ENCODE measurements around the gene TCF15.
A peak's percentile ranks its signal among the peaks of the same experiment; 100 is the strongest.

TCF15 gene, protein sequence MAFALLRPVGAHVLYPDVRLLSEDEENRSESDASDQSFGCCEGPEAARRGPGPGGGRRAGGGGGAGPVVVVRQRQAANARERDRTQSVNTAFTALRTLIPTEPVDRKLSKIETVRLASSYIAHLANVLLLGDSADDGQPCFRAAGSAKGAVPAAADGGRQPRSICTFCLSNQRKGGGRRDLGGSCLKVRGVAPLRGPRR

DNA sequence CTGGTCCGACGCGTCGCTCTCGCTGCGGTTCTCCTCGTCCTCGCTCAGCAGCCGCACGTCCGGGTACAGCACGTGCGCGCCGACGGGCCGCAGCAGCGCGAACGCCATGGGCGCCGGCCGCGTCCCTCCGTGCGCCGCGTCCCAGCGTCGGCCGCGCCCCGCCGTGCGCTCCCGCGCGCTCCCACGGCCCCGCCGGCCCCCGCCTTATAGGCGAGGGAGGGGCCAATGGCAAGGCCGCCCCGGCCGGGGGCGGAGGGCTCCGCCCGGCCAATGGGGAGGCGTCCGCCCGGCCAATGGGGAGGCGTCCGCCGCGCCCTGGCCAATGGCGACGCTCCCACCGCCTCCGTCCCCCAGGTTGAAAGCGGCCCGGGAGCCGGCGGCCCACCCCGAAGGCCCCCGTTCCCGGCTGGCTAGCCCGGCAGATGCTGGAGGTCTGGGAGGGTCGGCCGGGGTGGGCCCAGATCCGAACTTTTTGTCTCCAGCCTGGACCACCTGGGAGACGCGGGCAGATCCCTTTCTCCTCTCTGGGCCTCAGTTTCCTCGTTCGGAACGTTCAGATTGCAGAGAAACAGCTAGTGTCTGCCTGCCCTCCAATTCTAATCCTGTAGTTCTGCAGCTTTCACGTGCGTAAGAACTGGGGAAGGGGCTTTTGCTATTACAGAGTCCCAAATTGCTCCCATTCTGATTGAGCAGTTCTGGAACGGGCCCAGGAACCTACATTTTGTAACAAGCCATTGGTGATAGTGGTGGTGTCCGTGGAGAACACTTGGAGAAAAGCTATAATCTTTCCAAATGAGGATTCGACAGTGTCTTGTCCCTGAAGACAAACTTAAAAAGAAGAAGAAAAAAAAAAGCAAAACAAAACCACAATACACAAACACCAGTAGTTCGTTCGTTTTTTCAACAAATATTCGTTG is at the start of gene TCF15:
TCF15 (minus strand) TSS at position 180 of the 917 bp plus-strand sequence; CDS start at position 108, 72 bp downstream.
- no peak for DNase-seq (ENCODE audit: extremely low read depth in 1 of 2, low read depth in 1 of 2)

DNA sequence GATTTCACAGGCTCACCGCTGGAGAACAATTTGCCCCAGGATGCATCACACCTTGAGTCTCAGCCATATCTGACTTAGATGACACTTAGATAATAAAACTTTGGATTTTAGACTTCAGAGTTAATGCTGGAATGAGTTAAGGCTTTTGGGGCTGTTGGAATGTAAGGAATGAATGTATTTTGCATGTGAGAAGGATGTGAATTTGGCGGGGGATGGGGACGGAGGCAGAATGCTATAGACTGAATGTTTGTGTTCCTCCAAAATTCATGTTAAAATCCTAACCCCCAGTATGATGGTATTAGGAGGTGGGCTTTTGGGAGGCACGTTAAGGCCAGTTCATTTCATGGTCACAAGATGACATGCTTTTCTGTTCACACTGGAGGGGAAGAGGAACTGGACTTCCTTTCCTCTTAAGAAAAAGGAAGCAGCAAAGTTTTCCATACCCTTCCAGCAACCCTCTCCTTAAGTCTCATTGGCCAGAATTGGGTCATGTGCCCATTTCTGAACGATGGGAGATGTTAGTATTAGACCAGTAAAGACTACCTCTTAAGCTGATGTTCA is 48.7 kb upstream of the TCF15 start:
- DNase-seq (ENCODE audit: extremely low read depth in 1 of 2, low read depth in 1 of 2) = no peak

DNA sequence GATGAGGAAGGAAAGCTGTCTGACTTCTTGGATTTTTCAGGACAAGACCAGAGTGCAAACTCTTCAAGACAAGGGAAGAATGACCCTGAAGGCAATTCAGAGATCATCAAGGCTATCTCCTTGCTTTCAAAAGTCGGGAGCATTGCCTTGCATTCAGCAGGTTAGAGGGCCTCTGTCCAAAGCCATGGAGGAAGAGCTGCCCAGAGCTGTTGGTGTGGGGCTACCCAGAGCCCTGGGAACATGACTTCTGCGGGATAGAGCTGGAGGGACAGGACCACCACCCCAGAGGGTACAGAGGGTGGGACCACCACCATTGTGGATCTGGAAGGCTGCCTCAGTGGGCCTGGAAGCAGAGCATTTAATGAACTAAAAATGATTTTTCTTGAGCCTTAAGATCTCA is 48.1 kb upstream of the TCF15 start:
- no peak for DNase-seq (ENCODE audit: extremely low read depth in 1 of 2, low read depth in 1 of 2)

DNA sequence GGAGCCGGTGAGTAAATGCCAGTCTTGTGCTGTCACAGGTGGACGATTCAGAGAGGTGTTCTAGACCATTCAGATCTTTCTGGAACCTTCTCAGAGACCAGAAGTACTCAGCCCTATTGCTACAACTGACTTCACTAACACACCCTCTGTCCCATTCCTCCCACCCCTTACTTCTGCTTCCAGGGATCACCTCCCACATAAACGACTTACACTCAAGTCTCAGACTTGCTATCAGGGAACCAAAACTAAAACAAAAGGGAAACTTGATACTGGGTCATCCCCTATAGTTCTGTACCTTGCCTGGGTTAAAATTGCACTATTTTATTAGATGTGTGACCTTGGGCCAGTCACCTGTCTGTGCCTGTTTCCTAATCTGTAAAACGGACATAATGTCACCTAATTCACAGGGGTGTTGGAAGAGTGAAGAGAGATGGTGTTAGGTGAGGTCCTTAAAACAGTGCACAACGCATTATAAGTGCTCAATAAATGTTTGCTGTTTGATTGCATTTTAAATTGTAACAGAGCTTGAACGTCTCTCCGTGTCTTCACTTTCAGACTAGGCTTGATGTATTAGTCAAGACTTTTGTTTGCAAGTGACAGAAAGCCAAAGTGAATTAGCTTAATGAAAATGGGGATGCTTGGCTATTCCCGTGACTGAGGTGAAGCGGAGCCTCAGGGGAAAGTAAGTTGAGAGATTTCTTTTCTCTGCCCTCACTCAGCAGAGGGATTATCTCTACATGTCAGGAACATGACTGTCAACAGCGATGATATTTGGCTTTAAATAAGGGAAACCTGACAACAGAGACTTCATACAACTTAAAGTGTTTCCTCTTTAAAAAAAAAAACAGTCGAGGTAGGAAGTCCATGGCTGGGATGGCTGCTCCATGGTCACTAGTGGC is 45.9 kb upstream of the TCF15 start:
- no peak for DNase-seq (ENCODE audit: extremely low read depth in 1 of 2, low read depth in 1 of 2)

DNA sequence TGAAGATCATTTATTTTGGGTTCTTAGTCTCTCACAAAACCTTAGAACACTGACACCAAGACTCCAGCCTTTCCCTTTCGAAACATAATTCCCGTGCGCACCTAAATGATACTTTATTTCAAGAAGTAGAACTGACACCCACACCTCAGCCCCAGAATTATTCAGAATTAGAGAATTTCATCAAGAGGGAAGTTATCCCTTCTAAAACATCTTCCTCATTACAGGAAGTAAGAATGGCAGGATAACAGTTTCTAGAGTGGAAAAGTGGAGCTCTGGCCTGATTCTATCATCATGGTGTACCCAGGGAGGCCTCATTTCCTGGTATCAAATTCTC is 44.3 kb upstream of the TCF15 start:
- no peak for DNase-seq (ENCODE audit: extremely low read depth in 1 of 2, low read depth in 1 of 2)

DNA sequence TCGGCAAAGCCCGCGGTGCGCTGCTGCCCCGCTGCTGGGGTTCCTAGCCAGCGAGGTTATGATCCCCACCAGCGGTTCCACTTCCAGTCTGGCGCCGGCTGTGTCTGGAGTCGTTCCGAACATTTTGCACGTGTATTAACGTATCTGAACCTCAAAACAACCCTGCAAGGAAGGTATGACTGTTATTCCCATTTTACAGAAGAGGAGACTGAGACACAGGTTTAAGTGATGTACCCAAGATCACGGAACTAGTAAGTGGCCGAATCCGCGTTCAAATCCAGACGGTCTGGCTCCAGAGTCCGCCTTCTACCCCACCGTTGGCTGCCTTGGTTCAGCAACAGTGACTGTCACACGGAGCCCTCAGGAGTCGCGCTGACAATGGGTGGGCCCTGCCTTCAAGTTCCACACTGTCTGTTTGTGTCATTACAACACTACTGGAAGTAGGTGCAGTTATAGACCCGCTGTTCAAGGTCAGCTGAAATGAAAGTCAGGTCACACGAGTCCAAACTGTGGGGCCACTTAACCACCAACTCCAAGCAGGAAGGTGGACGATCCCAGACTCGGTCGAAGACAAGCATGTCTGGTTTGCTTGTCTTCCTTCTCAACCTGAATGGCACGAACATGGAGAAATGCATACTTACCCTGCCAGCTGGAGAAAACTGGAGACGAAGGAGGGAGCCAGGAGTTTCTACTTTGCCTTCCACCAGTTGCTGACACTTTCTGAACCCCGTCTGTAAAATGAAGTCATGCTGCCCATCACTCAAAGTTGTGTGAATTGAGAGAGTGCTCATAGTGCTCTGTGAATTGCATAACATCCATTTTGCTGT is 43.7 kb upstream of the TCF15 start:
- no peak for DNase-seq (ENCODE audit: extremely low read depth in 1 of 2, low read depth in 1 of 2)

DNA sequence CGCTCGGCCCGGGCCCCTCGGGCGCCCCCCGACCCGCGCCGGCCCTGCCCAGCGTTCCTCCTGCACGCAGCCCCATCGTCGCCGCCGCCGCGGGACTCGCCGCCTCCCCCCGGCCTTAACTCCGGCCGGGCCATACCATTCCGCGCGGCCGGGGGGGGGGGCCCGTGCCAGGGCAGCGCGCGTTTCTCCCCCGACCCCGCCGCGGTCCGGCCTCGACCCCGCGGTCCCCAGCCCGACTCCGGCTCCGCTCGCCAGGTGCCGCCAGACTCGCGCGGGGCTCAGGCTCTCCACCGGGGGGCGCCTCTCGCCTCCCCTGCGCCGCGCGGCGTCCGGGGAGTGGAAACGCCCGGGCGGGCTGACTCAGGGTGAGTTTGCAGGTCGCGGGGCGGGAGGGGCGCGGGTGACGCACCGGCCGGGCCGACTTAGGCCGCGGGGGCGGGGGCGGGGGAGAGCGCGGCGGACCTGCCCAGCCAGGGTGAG is 43.0 kb upstream of the TCF15 start, which contains the start of gene SRXN1:
SRXN1 (minus strand) TSS at position 91 of the 480 bp plus-strand sequence; CDS start at position 76, 15 bp downstream.
- DNase-seq (ENCODE audit: extremely low read depth in 1 of 2, low read depth in 1 of 2) = peak; percentile 37 to 75

DNA sequence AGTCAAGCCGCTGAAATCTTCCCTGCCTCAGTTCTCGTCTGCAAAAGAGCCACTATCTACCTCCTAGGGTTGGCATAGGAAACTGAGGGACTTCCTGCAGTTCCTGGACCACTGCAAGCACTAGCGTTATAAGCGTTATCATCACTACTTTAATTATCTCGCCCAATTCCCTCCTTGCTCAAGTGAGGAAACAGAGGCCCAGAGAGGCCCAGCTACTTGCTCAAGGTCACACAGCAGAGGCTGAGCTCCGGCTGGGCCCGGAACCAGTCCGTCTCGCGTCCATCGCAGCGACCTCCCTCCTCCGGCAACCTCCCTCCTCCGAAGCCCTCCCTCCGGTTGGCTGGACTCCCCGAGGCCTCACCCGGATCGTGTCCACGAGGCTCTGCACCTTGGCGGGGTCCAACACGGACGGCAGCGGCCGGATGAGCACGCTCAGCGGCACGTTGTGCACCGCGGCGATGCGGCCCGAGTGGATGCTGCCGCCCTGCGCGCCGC is 42.6 kb upstream of the TCF15 start:
- no peak for DNase-seq (ENCODE audit: extremely low read depth in 1 of 2, low read depth in 1 of 2)

DNA sequence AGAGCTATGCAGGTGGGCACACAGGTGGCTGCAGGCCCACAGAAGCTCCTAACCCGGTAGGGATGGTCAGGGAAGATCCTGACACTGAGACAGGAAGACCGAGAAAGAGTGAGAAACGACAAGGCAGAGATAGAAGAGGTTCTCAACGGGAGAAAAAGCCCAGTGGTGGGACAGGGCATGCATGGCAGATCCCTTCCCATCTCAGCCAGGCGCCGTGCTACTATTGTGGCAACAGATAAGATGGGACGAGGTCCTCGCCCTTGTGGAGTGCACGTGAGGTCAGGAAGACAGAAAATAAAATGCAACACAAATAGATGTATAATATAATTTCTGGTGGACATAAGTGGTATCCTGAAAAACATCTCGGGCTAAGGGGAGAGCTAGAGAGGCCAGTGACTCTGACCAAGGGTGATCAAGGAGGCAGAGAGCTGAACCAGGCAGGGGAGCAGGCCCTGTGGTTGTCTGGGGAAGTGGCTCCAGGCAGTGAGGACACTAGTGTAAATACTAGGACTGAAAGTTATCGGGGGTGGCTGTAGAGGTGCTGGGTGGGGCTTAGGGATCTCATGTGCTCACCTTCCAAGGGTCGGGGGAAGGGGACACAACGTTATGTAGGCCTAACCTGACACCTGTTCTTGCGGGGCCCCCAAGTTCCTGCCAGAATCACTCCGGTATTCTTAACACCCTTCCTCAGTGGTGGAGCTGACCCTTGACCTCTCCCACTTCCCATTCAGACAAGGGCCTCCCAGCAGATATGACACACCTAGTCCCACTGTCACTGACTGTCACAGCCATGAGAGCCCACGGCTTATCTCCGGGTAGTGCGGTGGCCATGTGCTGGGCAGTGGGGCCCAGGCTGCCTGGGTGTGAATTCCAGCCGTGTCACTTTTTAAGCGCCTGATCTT is 41.9 kb upstream of the TCF15 start:
- no peak for DNase-seq (ENCODE audit: extremely low read depth in 1 of 2, low read depth in 1 of 2)

DNA sequence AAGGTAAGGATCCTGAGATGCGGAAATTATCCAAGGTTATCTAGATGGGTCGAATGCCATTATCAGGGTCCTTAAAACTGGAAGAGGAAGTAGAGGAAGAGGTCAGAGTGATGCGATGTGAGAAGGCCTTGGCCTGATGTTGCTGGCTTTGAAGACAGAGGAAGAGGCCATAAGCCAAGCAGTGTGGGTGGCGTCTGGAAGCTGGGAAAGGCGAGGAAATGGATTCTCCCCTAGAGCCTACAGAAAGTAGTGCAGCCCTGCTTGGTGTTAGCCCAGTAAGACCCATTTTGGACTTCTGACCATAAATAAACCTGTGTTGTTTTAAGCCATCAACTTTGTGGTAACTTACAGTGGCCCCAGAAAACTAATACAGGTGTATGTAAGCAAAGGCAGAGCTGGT is 40.8 kb upstream of the TCF15 start:
- DNase-seq (ENCODE audit: extremely low read depth in 1 of 2, low read depth in 1 of 2) = no peak

DNA sequence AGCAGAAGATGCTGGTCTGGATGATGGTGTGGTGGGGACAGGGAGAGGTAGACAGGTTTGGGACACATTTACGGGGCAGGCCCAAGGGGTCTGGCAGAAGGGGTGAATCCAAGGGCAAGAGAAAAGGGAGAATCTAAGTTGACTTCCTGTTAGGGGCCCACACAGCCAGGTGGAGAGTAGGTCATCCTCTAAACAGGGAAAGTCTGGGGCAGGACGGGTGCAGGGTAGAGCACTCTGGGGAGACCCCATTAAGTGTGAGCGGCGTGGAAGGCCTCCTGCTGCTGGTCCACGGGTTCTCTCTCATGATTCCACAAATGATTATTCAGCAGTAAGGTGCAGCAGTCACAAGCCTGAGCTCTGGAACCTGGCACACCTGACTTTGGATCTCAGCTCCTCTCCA is 40.2 kb upstream of the TCF15 start:
- DNase-seq (ENCODE audit: extremely low read depth in 1 of 2, low read depth in 1 of 2) = no peak

DNA sequence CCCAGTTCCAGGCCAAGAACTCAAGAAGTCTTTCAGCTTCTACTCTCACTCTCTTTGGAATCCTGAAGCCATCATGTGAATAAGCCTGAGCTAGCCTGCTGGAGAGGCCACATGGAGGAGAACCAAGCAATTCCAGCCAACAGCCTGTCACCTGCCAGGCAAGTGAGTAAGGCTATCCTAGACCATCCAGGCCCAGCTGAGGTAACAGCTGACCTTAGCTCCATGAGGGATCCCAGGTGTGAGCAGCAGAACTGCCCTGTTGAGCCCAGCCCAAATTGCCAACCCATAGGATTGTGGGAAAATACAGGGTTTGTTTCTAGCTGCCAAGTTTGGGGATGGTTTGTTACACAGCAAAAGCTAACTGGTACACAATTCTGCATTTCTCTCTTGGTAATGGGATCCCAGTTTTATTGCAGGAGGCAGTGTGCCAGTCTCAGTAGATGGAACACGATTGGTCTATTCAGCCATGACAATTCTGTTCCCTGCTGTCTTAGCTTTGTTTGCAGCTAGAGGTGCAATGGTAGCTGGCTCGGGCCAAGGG is 37.4 kb upstream of the TCF15 start:
- no peak for DNase-seq (ENCODE audit: extremely low read depth in 1 of 2, low read depth in 1 of 2)

DNA sequence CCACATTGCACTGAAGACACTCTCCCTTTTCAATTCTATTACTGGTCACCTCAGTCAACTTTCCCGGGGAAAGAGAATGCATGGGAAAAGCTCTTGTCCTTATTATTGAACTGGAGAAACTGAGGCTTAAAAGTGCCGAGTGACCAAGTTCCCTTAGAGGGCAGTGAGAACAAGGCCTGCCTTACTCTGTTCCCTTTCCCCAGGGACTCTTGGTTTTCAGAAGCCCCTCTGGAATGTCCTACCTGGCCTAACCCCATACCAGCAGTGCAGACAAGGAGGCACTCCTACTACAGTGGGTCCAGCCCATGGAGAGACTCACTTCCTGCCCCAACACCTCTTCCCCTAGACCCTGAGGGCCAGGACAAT is 36.7 kb upstream of the TCF15 start:
- DNase-seq (ENCODE audit: extremely low read depth in 1 of 2, low read depth in 1 of 2) = no peak

DNA sequence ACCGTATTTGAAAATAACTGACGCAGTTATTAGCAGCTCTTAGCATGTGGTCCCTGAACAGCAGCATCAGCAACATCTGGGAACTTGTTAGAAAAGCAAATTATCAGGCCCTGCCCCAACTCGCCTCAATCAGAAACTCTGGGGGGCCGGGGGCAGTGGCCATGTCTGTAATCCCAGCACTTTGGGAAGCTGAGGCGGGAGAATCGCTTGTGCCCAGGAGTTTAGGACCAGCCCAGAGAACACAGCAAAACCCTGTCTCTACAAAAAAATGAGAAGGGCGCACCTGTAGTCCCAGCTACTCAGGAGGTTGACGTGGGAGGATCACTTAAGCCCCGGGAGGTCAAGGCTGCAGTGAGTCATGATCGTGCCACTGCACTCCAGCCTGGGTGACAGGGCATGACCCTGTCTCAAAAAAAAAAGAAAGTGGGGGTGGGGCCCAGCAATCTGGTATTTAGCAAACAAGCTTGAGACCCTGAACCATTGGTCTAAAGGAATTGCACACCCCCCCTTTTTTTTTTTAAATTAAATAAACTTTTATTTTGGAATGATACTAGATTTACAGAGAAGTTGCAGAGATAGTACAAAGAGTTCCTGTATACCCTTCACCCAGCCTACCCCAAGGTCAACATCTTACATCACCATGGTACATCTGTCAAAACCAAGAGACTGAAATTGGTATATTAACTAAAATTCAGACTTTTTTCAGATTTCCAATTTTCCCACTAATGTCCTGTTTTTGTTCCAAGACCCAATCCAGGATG is 36.2 kb upstream of the TCF15 start:
- no peak for DNase-seq (ENCODE audit: extremely low read depth in 1 of 2, low read depth in 1 of 2)

DNA sequence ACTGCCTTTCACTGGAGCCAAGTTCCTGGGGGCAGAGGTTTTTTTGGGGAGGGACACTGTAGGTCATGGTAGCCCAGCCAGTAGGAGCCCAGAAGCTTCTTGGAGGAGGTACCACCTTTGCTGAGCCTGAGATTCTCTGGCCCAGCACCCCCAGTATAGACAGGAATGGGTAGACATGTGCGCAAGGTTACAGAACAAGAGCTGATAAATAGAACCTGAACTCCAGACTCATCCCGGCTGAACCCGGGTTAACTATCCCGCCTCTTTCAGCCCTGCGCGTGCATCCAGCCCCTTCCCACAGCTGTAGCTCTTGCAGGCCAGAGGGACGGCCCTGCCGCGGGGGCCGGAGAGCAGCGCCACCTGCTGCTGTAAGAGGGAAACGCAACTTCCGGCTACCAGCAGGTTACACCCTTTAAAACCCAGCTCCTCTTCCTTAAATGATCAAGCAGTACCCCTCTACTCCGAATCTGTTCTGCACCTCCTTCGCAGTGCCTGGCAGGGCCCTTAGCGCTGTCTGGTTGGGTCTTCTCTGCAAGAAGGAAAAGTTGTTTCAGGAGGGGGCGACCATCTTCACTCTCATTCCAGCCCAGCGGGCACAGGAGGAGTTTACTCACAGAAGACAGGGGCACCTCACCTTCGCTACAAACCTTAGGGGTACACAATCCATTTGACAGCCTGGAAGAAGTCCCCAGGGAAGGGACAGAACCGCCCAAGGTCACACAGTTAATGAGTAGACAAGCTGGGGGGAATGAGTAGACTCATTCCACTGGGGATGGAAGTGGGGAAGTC is 35.4 kb upstream of the TCF15 start:
- peak in 1 of 2 donors; percentile 41 for DNase-seq (ENCODE audit: extremely low read depth in 1 of 2, low read depth in 1 of 2)

DNA sequence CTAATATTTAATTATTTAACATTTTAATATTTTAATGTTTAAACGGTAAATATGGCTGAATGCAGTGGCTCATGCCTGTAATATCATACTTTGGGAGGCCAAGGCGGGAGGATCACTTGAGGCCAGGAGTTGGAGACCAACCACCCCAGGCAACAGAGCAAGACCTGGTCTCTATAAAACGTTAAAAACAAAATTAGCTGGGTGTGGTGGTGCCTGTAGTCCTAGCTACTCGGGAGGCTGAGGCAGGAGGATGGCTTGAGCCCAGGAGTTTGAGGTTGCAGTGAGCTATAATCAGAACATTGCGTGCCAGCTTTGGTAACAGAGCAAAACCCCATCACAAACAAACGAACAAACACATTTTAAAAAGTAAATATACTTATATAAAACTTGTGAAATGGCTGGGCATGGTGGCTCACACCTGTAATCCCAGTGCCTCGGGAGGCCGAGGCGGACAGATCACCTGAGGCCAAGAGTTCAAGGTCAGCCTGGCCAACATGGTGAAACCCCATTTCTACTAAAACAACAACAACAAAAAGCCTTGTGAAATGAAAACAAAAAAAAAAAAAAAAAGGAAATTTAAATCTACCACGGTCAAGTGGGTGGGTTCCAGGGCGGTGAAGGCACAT is 34.7 kb upstream of the TCF15 start:
- DNase-seq (ENCODE audit: extremely low read depth in 1 of 2, low read depth in 1 of 2) = no peak
